CD4-positive, alpha-beta T cell treated with Interleukin-17A for 4 hours (primary cell): ENCODE data around the gene SLC2A13.
"Not testable (repeated sequence)": the region's sequence is repeated elsewhere in the genome, so short reads cannot be mapped to it uniquely, and the experiment has no call there.

Experiments used
- DNase-seq: peaks from one replicate; pipeline ENCODE4 v3.0.0-alpha.2; 2020; ENCODE audit warnings: mixed read lengths

SLC2A13 gene

GRCh38 chr12:40034156-40034555 lies 71.7 kb downstream of the SLC2A13 start:
- DNase-seq: no peak

- no peak for DNase-seq
Observed at GRCh38 chr12:40033242-40033630, 72.6 kb downstream of the SLC2A13 start.

GRCh38 chr12:40032433-40033241 lies 73.2 kb downstream of the SLC2A13 start:
- no peak for DNase-seq

- DNase-seq: no peak
Observed at GRCh38 chr12:40031965-40032364, 73.9 kb downstream of the SLC2A13 start.

GRCh38 chr12:40030970-40031369 lies 74.9 kb downstream of the SLC2A13 start:
- not testable (repeated sequence) for DNase-seq

GRCh38 chr12:40028296-40028695 lies 77.6 kb downstream of the SLC2A13 start:
- no peak for DNase-seq

- DNase-seq: no peak
Observed at GRCh38 chr12:40022850-40023249, 83.0 kb downstream of the SLC2A13 start.

- DNase-seq: no peak
Observed at GRCh38 chr12:40020261-40020691, 85.6 kb downstream of the SLC2A13 start.

GRCh38 chr12:40017488-40017887 lies 88.4 kb downstream of the SLC2A13 start:
- DNase-seq: no peak

- no peak for DNase-seq
Observed at GRCh38 chr12:40016980-40017379, 88.9 kb downstream of the SLC2A13 start.

GRCh38 chr12:40015881-40016280 lies 90.0 kb downstream of the SLC2A13 start:
- DNase-seq: no peak

GRCh38 chr12:40015345-40015744 lies 90.5 kb downstream of the SLC2A13 start:
- DNase-seq: peak; percentile 21

- no peak for DNase-seq
Observed at GRCh38 chr12:40013847-40014246, 92.0 kb downstream of the SLC2A13 start.

- DNase-seq: no peak
Observed at GRCh38 chr12:40013292-40013691, 92.6 kb downstream of the SLC2A13 start.

GRCh38 chr12:40012711-40013110 lies 93.2 kb downstream of the SLC2A13 start:
- no peak for DNase-seq

- no peak for DNase-seq
Observed at GRCh38 chr12:40011775-40012129, 94.1 kb downstream of the SLC2A13 start.

GRCh38 chr12:40010899-40011774 lies 94.7 kb downstream of the SLC2A13 start:
- DNase-seq: peak; percentile 65

- DNase-seq: no peak
Observed at GRCh38 chr12:40002178-40003169, 103.4 kb downstream of the SLC2A13 start.

- DNase-seq: no peak
Observed at GRCh38 chr12:40001406-40001805, 104.5 kb downstream of the SLC2A13 start.

- DNase-seq: no peak
Observed at GRCh38 chr12:40000884-40001283, 105.0 kb downstream of the SLC2A13 start.

- no peak for DNase-seq
Observed at GRCh38 chr12:39993268-39993667, 112.6 kb downstream of the SLC2A13 start.
